IMR-90 (cell line): ENCODE measurements around the gene CNNM3. TPM values are rescaled to one million over a fixed set of nuclear protein-coding genes. Genes with fewer than 3 reads are reported as not detected.

ENCODE experiments used
- CTCF ChIP-seq: conservative IDR thresholded peaks from 2 replicates; pipeline ENCODE4 v1.5.1; 2012; ENCODE audit warnings: mild to moderate bottlenecking, low read depth, low read length, improper control_type of control experiment
- ELK1 ChIP-seq: fragments of 150-350 bp; IDR thresholded peaks from 2 replicates; pipeline ENCODE4 v1.6.1; 2016; ENCODE audit warnings: low read depth, mild to moderate bottlenecking, low read length, moderate library complexity, borderline replicate concordance
- polyA plus RNA-seq, 3 experiments: library from polyadenylated mRNA; depleted of rRNA; stranded (reverse); fragments of >200 nt; gene quantifications; 2 replicates each; pipeline ENCODE4 v1.2.3, GENCODE V29; 2012; ENCODE audit warnings: low replicate concordance in 1 of 3
- total RNA-seq: library from RNA; depleted of rRNA; stranded (reverse); fragments of >200 nt; gene quantifications from 2 replicates; pipeline ENCODE4 v1.2.3, GENCODE V29; 2012

CNNM3 gene
- total and polyA plus RNA-seq, 2 of the 4 experiments (the other 2 are of a cell fraction): 2.3 to 6.1 TPM

- TF ChIP-seq ELK1 (no peak), CTCF (no peak)
Observed at GRCh38 chr2:96841701-96842495, 25.8 kb downstream of the CNNM3 start (continued).
